Measurements from ENCODE around the gene TBC1D9B.
A peak's percentile ranks its signal among the peaks of the same experiment; 100 is the strongest.
"Not testable (repeated sequence)": the region's sequence is repeated elsewhere in the genome, so short reads cannot be mapped to it uniquely, and the experiment has no call there.

TBC1D9B gene

GRCh38 chr5:179837076-179838011 is 70.4 kb downstream of the TBC1D9B start:
- DNase-seq (ENCODE audit: low spot score) = no peak

GRCh38 chr5:179836225-179837019 is 71.3 kb downstream of the TBC1D9B start:
- DNase-seq (ENCODE audit: low spot score) = no peak

DNA sequence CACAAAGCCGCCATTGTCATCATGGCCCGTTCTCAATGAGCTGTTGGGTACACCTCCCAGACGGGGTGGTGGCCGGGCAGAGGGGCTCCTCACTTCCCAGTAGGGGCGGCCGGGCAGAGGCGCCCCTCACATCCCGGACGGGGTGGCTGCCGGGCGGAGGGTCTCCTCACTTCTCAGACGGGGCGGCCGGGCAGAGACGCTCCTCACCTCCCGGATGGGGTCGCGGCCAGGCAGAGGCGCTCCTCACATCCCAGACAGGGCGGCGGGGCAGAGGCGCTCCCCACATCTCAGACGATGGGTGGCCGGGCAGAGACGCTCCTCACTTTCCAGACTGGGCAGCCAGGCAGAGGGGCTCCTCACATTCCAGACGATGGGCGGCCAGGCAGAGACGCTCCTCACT is 72.8 kb downstream of the TBC1D9B start:
- DNase-seq (ENCODE audit: low spot score) = not testable (repeated sequence)

DNA sequence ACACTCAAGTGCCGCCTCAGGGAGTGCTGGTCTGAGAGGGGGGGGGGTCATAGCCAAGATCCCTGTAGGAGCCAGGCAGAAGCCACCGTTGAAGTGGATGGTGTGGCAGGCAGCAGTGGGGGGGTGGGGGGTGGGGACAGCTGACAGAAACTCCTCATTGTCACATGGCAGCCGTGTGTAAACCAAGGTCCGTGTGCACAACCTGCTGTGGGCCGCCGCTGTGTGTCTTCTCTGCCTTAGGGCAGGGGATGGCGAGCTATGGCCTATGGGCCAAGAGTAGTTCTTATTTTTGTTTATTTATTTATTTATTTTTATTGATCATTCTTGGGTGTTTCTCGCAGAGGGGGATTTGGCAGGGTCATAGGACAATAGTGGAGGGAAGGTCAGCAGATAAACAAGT is 73.6 kb downstream of the TBC1D9B start:
- no peak for DNase-seq (ENCODE audit: low spot score)

DNA sequence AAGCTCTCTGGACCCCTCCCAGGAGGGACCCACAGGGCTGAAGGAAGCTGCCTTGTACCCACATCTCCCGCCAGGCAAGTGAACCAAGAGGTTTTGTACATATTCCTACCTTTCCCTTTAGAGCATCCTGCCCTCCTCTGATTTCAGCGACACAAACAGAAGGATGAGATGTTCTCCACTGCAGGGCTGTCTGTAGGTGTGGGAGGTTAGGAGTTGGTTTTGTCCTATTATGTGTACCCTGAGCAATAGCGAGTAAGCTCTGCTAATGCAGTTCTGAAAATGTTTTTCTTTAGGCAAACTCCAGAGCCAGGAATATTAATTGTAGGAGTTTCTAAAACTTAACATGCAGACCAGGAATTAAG is 74.0 kb downstream of the TBC1D9B start:
- no peak for DNase-seq (ENCODE audit: low spot score)

- DNase-seq (ENCODE audit: low spot score) = no peak
These were observed 74.5 kb downstream of the TBC1D9B start for GRCh38 chr5:179833056-179833708.

- no peak for DNase-seq (ENCODE audit: low spot score)
These were observed 75.5 kb downstream of the TBC1D9B start for GRCh38 chr5:179832039-179832745.

GRCh38 chr5:179830818-179831468 is 76.8 kb downstream of the TBC1D9B start:
- no peak for DNase-seq (ENCODE audit: low spot score)

DNA sequence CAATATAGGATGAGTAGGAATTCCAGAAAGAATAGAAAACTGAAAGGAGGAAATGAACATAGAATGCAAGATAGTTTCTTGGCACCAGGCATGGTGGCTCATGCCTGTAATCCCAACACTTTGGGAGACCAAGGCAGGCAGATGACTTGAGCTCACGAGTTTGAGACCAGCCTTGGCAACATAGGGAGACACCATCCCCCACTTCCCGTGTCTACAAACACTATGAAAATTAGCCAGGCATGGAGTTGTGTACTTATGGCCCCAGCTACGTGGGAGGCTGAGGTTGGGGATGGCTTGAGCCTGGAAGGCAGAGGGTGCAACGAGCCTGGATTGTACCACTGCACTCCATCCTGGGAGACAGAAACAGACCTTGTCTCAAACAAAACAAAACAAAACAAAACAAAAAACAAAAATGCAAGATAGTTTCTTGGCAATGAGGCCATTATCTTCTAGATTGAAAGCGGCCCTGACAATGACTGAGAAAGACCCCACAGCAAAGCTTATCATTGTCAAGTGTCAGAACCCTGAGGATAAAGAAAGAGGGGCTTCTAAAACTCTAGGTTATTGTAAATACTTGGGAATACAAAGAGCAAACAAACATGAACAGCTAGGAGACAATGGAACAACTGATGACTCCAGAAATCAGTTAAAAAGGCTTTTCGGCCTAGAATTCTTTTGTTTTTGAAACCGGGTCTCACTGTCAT is 77.8 kb downstream of the TBC1D9B start:
- no peak for DNase-seq (ENCODE audit: low spot score)

GRCh38 chr5:179828756-179829421 is 78.8 kb downstream of the TBC1D9B start:
- DNase-seq (ENCODE audit: low spot score) = no peak

- no peak for DNase-seq (ENCODE audit: low spot score)
These were observed 80.0 kb downstream of the TBC1D9B start for GRCh38 chr5:179827680-179828079.

- no peak for DNase-seq (ENCODE audit: low spot score)
These were observed 82.0 kb downstream of the TBC1D9B start for GRCh38 chr5:179825655-179826182.

DNA sequence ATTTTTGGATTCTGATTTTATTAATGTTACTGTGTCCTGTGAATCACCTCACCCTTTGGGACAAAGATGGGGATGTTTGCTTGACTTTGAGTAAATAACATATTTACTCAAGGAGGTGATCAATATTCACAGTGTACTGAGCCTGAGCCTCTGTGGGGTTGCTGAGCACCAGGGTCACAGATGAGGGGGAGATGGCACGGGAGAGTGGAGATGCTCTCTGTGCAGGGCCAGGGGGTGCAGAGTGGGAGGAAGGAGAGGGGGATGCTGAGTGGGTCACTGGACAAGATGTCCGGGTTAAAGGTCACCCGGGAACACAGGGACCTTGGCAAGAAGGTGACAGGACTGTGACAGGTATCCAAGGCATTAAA is 83.0 kb downstream of the TBC1D9B start:
- DNase-seq (ENCODE audit: low spot score) = no peak

GRCh38 chr5:179823937-179824744 is 83.6 kb downstream of the TBC1D9B start:
- no peak for DNase-seq (ENCODE audit: low spot score)

DNA sequence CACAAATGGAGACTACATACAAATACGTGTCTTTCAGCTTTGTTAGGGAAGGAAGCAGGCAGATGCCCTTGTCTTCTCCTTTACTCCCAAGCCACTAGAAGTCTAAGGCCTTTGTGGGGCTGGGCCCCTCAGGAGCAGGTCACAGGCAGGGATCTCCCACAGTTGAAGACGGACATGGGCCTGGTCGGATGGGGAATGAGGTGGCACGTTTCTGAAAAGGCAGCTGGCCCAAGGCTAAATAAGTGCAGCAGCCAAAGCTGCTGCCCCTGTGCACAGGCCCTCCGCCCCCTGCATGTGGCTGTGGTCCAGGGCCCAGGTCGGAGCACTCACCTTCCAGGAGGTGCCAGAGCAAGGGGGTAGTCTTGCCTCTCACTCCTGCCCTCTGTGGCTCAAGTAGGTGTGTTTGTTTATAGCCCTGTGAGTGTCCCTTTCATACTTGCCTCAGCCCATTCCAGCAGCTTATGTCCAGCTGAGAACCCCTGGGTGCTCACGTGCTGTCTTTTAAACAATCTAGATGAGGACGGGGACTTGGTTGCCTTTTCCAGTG is 85.2 kb downstream of the TBC1D9B start:
- DNase-seq (ENCODE audit: low spot score) = no peak

DNA sequence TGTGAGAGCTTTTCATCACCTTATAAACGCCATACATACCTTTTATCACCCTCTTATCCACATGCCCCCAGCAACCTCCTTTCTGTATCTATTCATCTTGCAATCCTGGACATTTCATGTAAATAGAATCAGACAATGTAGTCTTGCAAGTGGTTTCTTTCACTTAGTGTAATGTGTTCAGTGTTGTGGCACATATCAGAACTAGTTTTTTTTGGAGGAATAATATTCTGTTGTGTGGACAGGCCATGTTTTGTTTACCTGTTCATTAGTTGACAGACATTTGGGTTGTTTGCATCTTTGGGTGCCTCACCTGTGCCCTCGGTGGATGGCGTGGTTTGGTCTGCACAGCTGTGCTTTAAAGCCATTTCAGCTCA is 85.7 kb downstream of the TBC1D9B start:
- no peak for DNase-seq (ENCODE audit: low spot score)

GRCh38 chr5:179821298-179822058 is 86.2 kb downstream of the TBC1D9B start:
- peak; percentile 83 for DNase-seq (ENCODE audit: low spot score)

Measured in COLO829 (cell line).